Spleen (tissue), 11 donors: Measurements from ENCODE around the gene TRPV4. TPM values are rescaled to one million over a fixed set of nuclear protein-coding genes. Genes with fewer than 3 reads are reported as not detected.

Experiments
- DNase-seq: peaks from one replicate; pipeline ENCODE4 v3.0.0-alpha.2; 2020
- H3K27ac ChIP-seq, 8 donors: fragments of 200-600 bp; sonication (generic) in 7 of 8; 1 replicate in 4 of 8; 2 replicates in 4 of 8; pipeline versions ENCODE4 v1.5.0 to v1.8.0; 2016 to 2021; ENCODE audit warnings: inconsistent platforms in 4 of 8, mild to moderate bottlenecking in 4 of 8, moderate library complexity in 1 of 8
- H3K27me3 ChIP-seq, 7 donors: fragments of 200-600 bp; sonication (generic) in 6 of 7; replicated peaks in 1 of 7; 1 replicate in 4 of 7; 2 replicates in 3 of 7; pipeline versions ENCODE4 v1.5.0 to v1.8.0; 2016 to 2021; ENCODE audit warnings: inconsistent platforms in 3 of 7, mild to moderate bottlenecking in 1 of 7
- H3K36me3 ChIP-seq, 6 donors: fragments of 200-600 bp; sonication (generic) in 5 of 6; 1 replicate in 4 of 6; 2 replicates in 2 of 6; pipeline versions ENCODE4 v1.5.0 to v1.8.0; 2016 to 2021; ENCODE audit warnings: inconsistent platforms in 2 of 6
- H3K4me1 ChIP-seq, 6 donors: fragments of 200-600 bp; sonication (generic) in 5 of 6; 1 replicate in 3 of 6; 2 replicates in 3 of 6; pipeline versions ENCODE4 v1.5.0 to v1.8.0; 2016 to 2021; ENCODE audit warnings: inconsistent platforms in 3 of 6
- H3K4me3 ChIP-seq, 8 donors: fragments of 200-600 bp; sonication (generic) in 7 of 8; 1 replicate in 4 of 8; 2 replicates in 4 of 8; pipeline versions ENCODE4 v1.5.0 to v1.8.0; 2016 to 2021; ENCODE audit warnings: inconsistent platforms in 4 of 8, mild to moderate bottlenecking in 4 of 8, moderate library complexity in 2 of 8
- H3K9me3 ChIP-seq, 8 donors: fragments of 200-600 bp; sonication (generic) in 7 of 8; 1 replicate in 4 of 8; 2 replicates in 4 of 8; pipeline versions ENCODE4 v1.5.0 to v1.8.0; 2016 to 2021; ENCODE audit warnings: inconsistent platforms in 4 of 8
- CTCF ChIP-seq, 11 experiments: fragments of 200-600 bp in 7 of 11; fragments of 450-650 bp in 4 of 11; sonication (generic) in 4 of 11; IDR thresholded peaks in 8 of 11; conservative IDR thresholded peaks in 3 of 11; 1 replicate in 7 of 11; 2 replicates in 4 of 11; pipeline versions ENCODE4 v1.4.0 to v1.8.0; 2016 to 2021; ENCODE audit warnings: antibody characterized with exemption in 11 of 11, inconsistent platforms in 4 of 11, mild to moderate bottlenecking in 1 of 11
- POLR2A ChIP-seq, 3 donors: fragments of 450-650 bp; IDR thresholded peaks; one replicate each; pipeline ENCODE4 v1.5.1; 2017; ENCODE audit warnings: antibody characterized with exemption in 3 of 3, mild to moderate bottlenecking in 1 of 3
- POLR2AphosphoS5 ChIP-seq, 3 donors: sonication (generic); formaldehyde crosslinking; IDR thresholded peaks; one replicate each; pipeline ENCODE4 v1.5.1; 2017; ENCODE audit warnings: antibody characterized with exemption in 3 of 3
- WGBS, 5 donors: extraction: QIAGEN DNeasy Blood & Tissue Kit in 3 of 5; methylation state at CpG; one replicate each; pipeline versions ENCODE4 v1.1.5 to v1.1.7; 2013 to 2018; 5-methylcytosine and 5-hydroxymethylcytosine counted together
- intact Hi-C: fragments of 100-400 bp; cut with DNase I; formaldehyde crosslinking; loops from one replicate; pipeline ENCODE4 v1.15.0; 2023; ENCODE audit warnings: low total_unique reads
- polyA plus RNA-seq, 3 donors: library from polyadenylated mRNA; stranded (reverse); fragments of 200-250 nt; gene quantifications; one replicate each; pipeline ENCODE4 v1.2.1, GENCODE V29; 2013
- total RNA-seq, 7 donors: library from RNA; depleted of rRNA in 3 of 7; stranded (reverse); fragments of >200 nt in 3 of 7; fragmentation: NEBNext Ultra II Directional in 4 of 7; extraction: Animal tissue kit (Norgen Biotek cat#: 25700) in 4 of 7; gene quantifications; one replicate each; pipeline versions ENCODE4 v1.1.0 to v1.2.1, GENCODE V29; 2016 to 2021
- donor health status: healthy with polysubstance abuse.
- donor health status: DM: no; HTN: no; CAD: no; lungs with moderate emphysema.
- donor health status: DM: no; HTN: no; CAD: no.
- donor health status: Bipolar disorder and iron deficiency.
- donor health status: healthy.
- donor health status: DM: no; HTN: no; CAD: no.
- donor health status: DM: yes; HTN: yes; CAD: no.

The TRPV4 gene
- total and polyA plus RNA-seq, 10 donors = 0.49 to 8.0 (median 4.4) TPM

GRCh38 chr12:109839444-109839843, 6.2 kb upstream of the TRPV4 start:
- WGBS, 5 donors = 68 to 77% (median 73%) methylated on average over 6 of the region's 6 CpGs
- intact Hi-C loops = no loop called here
- no peaks in the 10 kb centered on the region for H3K4me1 ChIP-seq
- no peak overlapping the region for H3K27ac ChIP-seq
- H3K27me3 ChIP-seq = peaks cover 0 to 5% (median 0%) of the 10 kb centered on the region in 7 donors
- H3K36me3 ChIP-seq = no peaks in the 10 kb centered on the region
- DNase-seq = no peak
- TF ChIP-seq POLR2AphosphoS5 (IDR thresholded peaks at IDR 0.05) (no peak), CTCF (IDR thresholded peaks at IDR 0.05 in 8 of 11, conservative IDR thresholded peaks at IDR 0.05 in 3 of 11) (no peak), POLR2A (IDR thresholded peaks at IDR 0.05) (no peak)
- no peaks in the 10 kb centered on the region for H3K9me3 ChIP-seq
- no peak overlapping the region for H3K4me3 ChIP-seq

GRCh38 chr12:109836916-109837315, 3.7 kb upstream of the TRPV4 start:
- WGBS, 5 donors = 59 to 82% (median 67%) methylated on average over 3 of the region's 3 CpGs
- TF ChIP-seq POLR2AphosphoS5 (IDR thresholded peaks at IDR 0.05) (no peak), CTCF (IDR thresholded peaks at IDR 0.05 in 8 of 11, conservative IDR thresholded peaks at IDR 0.05 in 3 of 11) (no peak), POLR2A (IDR thresholded peaks at IDR 0.05) (no peak)
- H3K27me3 ChIP-seq = peaks cover 0 to 30% (median 22%) of the 10 kb centered on the region in 7 donors
- H3K4me3 ChIP-seq = no peak overlapping the region
- H3K4me1 ChIP-seq = peaks cover 0 to 17% (median 3%) of the 10 kb centered on the region in 6 donors
- no peaks in the 10 kb centered on the region for H3K9me3 ChIP-seq
- intact Hi-C loops = no loop called here
- no peak for DNase-seq
- no peaks in the 10 kb centered on the region for H3K36me3 ChIP-seq
- no peak overlapping the region for H3K27ac ChIP-seq

GRCh38 chr12:109835827-109836226, 2.6 kb upstream of the TRPV4 start:
- H3K4me1 ChIP-seq = peaks cover 0 to 17% (median 3%) of the 10 kb centered on the region in 6 donors
- DNase-seq = no peak
- no peaks in the 10 kb centered on the region for H3K36me3 ChIP-seq
- WGBS, 5 donors = 77 to 94% (median 85%) methylated on average over 4 of the region's 4 CpGs
- H3K27me3 ChIP-seq = peaks cover 0 to 41% (median 23%) of the 10 kb centered on the region in 7 donors
- intact Hi-C loops = no loop called here
- TF ChIP-seq POLR2AphosphoS5 (IDR thresholded peaks at IDR 0.05) = no peak
- TF ChIP-seq POLR2A (IDR thresholded peaks at IDR 0.05) = no peak
- no peak for TF ChIP-seq CTCF (IDR thresholded peaks at IDR 0.05 in 8 of 11, conservative IDR thresholded peaks at IDR 0.05 in 3 of 11)
- no peak overlapping the region for H3K4me3 ChIP-seq
- H3K9me3 ChIP-seq = no peaks in the 10 kb centered on the region
- H3K27ac ChIP-seq = no peak overlapping the region

- peaks cover 0 to 38% (median 6%) of the 10 kb centered on the region in 6 donors for H3K4me1 ChIP-seq
- peaks cover 0 to 45% (median 23%) of the 10 kb centered on the region in 7 donors for H3K27me3 ChIP-seq
- 22 to 51% (median 26%) methylated on average over 7 to 31 of the region's 31 CpGs for WGBS, 5 donors
- no peaks in the 10 kb centered on the region for H3K36me3 ChIP-seq
- no peak for DNase-seq
- no peaks in the 10 kb centered on the region for H3K9me3 ChIP-seq
- intact Hi-C loops = no loop called here
- TF ChIP-seq POLR2A (IDR thresholded peaks at IDR 0.05) (no peak), POLR2AphosphoS5 (IDR thresholded peaks at IDR 0.05) (no peak), CTCF (IDR thresholded peaks at IDR 0.05 in 8 of 11, conservative IDR thresholded peaks at IDR 0.05 in 3 of 11) (no peak)
- H3K27ac ChIP-seq = peak overlapping the region in 1 of 8 donors; percentile 46
- peak overlapping the region in 7 of 8 donors; percentile 20 to 61 (median 27) for H3K4me3 ChIP-seq
Measured at GRCh38 chr12:109832541-109833306, 474 bp downstream of the TRPV4 start.
